H1 (cell line): ENCODE data around the gene KLF16. TPM values are rescaled to one million over a fixed set of nuclear protein-coding genes. Genes with fewer than 3 reads are reported as not detected.

Source experiments
- NRF1 ChIP-seq: IDR thresholded peaks from 2 replicates; pipeline ENCODE4 v1.6.1; 2011; ENCODE audit warnings: mild to moderate bottlenecking, low read depth, low read length, improper control_type of control experiment
- polyA plus RNA-seq, 7 experiments: library from polyadenylated mRNA; depleted of rRNA in 3 of 7; stranded (reverse) in 5 of 7; unstranded in 2 of 7; fragments of >200 nt in 5 of 7; fragments of 200-250 nt in 2 of 7; gene quantifications; 1 replicate in 5 of 7; 2 replicates in 1 of 7; 4 replicates in 1 of 7; pipeline versions ENCODE4 v1.2.1 to v1.2.3, GENCODE V29; 2011 to 2013; ENCODE audit warnings: missing spikeins in 2 of 7, mixed read lengths in 2 of 7
- total RNA-seq: library from RNA; stranded (reverse); fragmentation: NEBNext Ultra II Directional; extraction: Animal tissue kit (Norgen Biotek cat#: 25700); gene quantifications from 2 replicates; pipeline ENCODE4 v1.2.1, GENCODE V29; 2021
- TF ChIP-seq, protein P1 (sequence below): fragments of 300-600 bp; sonication (generic); IDR thresholded peaks from 2 replicates; pipeline ENCODE4 v1.7.1; 2012; ENCODE audit warnings: low read length, moderate library complexity, mild to moderate bottlenecking, inconsistent platforms; ENCODE audit not compliant: insufficient replicate concordance
- TF ChIP-seq, protein P2 (sequence below): IDR thresholded peaks from 2 replicates; pipeline ENCODE4 v1.6.1; 2012; ENCODE audit warnings: inconsistent platforms

Gene KLF16
- total and polyA plus RNA-seq, 2 of the 8 experiments (the other 6 are each of a cell fraction or from before 2014, with no cell fraction given): 14.3 to 45.9 TPM

DNA sequence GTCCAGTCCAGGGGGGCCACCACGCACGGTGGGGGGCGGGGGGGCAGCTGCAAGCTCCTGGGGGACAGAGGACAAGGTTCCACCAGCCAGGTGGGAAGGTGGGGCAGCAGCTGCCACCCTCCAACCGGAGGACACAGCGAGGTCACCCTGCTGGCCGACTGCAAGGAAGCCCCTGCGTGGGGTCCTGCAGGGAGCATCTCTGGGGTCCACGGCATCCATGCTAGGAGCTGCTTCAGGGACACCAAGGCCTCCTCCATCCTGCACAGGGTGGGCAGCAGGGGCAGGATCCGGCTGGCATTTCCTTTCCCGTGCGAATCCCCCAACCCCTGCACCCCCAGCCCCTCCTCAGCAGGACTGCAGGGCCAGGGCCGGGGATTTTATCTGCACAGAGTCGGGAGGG lies 8.3 kb upstream of the KLF16 start (continued):
- TF ChIP-seq, protein P1, sequence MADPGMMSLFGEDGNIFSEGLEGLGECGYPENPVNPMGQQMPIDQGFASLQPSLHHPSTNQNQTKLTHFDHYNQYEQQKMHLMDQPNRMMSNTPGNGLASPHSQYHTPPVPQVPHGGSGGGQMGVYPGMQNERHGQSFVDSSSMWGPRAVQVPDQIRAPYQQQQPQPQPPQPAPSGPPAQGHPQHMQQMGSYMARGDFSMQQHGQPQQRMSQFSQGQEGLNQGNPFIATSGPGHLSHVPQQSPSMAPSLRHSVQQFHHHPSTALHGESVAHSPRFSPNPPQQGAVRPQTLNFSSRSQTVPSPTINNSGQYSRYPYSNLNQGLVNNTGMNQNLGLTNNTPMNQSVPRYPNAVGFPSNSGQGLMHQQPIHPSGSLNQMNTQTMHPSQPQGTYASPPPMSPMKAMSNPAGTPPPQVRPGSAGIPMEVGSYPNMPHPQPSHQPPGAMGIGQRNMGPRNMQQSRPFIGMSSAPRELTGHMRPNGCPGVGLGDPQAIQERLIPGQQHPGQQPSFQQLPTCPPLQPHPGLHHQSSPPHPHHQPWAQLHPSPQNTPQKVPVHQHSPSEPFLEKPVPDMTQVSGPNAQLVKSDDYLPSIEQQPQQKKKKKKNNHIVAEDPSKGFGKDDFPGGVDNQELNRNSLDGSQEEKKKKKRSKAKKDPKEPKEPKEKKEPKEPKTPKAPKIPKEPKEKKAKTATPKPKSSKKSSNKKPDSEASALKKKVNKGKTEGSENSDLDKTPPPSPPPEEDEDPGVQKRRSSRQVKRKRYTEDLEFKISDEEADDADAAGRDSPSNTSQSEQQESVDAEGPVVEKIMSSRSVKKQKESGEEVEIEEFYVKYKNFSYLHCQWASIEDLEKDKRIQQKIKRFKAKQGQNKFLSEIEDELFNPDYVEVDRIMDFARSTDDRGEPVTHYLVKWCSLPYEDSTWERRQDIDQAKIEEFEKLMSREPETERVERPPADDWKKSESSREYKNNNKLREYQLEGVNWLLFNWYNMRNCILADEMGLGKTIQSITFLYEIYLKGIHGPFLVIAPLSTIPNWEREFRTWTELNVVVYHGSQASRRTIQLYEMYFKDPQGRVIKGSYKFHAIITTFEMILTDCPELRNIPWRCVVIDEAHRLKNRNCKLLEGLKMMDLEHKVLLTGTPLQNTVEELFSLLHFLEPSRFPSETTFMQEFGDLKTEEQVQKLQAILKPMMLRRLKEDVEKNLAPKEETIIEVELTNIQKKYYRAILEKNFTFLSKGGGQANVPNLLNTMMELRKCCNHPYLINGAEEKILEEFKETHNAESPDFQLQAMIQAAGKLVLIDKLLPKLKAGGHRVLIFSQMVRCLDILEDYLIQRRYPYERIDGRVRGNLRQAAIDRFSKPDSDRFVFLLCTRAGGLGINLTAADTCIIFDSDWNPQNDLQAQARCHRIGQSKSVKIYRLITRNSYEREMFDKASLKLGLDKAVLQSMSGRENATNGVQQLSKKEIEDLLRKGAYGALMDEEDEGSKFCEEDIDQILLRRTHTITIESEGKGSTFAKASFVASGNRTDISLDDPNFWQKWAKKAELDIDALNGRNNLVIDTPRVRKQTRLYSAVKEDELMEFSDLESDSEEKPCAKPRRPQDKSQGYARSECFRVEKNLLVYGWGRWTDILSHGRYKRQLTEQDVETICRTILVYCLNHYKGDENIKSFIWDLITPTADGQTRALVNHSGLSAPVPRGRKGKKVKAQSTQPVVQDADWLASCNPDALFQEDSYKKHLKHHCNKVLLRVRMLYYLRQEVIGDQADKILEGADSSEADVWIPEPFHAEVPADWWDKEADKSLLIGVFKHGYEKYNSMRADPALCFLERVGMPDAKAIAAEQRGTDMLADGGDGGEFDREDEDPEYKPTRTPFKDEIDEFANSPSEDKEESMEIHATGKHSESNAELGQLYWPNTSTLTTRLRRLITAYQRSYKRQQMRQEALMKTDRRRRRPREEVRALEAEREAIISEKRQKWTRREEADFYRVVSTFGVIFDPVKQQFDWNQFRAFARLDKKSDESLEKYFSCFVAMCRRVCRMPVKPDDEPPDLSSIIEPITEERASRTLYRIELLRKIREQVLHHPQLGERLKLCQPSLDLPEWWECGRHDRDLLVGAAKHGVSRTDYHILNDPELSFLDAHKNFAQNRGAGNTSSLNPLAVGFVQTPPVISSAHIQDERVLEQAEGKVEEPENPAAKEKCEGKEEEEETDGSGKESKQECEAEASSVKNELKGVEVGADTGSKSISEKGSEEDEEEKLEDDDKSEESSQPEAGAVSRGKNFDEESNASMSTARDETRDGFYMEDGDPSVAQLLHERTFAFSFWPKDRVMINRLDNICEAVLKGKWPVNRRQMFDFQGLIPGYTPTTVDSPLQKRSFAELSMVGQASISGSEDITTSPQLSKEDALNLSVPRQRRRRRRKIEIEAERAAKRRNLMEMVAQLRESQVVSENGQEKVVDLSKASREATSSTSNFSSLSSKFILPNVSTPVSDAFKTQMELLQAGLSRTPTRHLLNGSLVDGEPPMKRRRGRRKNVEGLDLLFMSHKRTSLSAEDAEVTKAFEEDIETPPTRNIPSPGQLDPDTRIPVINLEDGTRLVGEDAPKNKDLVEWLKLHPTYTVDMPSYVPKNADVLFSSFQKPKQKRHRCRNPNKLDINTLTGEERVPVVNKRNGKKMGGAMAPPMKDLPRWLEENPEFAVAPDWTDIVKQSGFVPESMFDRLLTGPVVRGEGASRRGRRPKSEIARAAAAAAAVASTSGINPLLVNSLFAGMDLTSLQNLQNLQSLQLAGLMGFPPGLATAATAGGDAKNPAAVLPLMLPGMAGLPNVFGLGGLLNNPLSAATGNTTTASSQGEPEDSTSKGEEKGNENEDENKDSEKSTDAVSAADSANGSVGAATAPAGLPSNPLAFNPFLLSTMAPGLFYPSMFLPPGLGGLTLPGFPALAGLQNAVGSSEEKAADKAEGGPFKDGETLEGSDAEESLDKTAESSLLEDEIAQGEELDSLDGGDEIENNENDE: no peak
- TF ChIP-seq, protein P2, sequence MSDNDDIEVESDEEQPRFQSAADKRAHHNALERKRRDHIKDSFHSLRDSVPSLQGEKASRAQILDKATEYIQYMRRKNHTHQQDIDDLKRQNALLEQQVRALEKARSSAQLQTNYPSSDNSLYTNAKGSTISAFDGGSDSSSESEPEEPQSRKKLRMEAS: no peak
- no peak for TF ChIP-seq NRF1
